Thyroid gland (tissue), 4 donors: ENCODE results near the gene C16orf96. TPM values are rescaled to one million over a fixed set of nuclear protein-coding genes. Genes with fewer than 3 reads are reported as not detected.

ENCODE experiments used
- DNase-seq, 2 donors: peaks; one replicate each; pipeline ENCODE4 v3.0.0-alpha.2; 2019
- H3K27ac ChIP-seq, 3 donors: fragments of 200-600 bp; sonication (generic); 1 replicate in 2 of 3; 2 replicates in 1 of 3; pipeline ENCODE4 v1.5.1; 2016 to 2019; ENCODE audit warnings: mild to moderate bottlenecking in 1 of 3, moderate library complexity in 1 of 3
- H3K27me3 ChIP-seq: fragments of 200-600 bp; sonication (generic); one replicate; pipeline ENCODE4 v1.5.1; 2019
- H3K36me3 ChIP-seq, 2 donors: fragments of 200-600 bp; sonication (generic); one replicate each; pipeline ENCODE4 v1.5.1; 2016 to 2019
- H3K4me1 ChIP-seq, 2 donors: fragments of 200-600 bp; sonication (generic); one replicate each; pipeline ENCODE4 v1.5.1; 2017 to 2019
- H3K4me3 ChIP-seq, 3 donors: fragments of 200-600 bp; sonication (generic); replicated peaks in 1 of 3; 1 replicate in 2 of 3; 2 replicates in 1 of 3; pipeline ENCODE4 v1.5.1; 2016; ENCODE audit warnings: mild to moderate bottlenecking in 1 of 3
- H3K9me3 ChIP-seq: fragments of 200-600 bp; sonication (generic); one replicate; pipeline ENCODE4 v1.5.1; 2017
- CTCF ChIP-seq, 6 experiments: fragments of 200-600 bp in 3 of 6; fragments of 450-650 bp in 3 of 6; sonication (generic) in 3 of 6; IDR thresholded peaks; one replicate each; pipeline ENCODE4 v1.5.1; 2016 to 2019; ENCODE audit warnings: antibody characterized with exemption in 6 of 6, mild to moderate bottlenecking in 2 of 6, inconsistent platforms in 1 of 6, moderate library complexity in 1 of 6
- POLR2A ChIP-seq, 2 donors: fragments of 450-650 bp; IDR thresholded peaks; one replicate each; pipeline ENCODE4 v1.6.1; 2017; ENCODE audit warnings: antibody characterized with exemption in 2 of 2, mild to moderate bottlenecking in 2 of 2, moderate library complexity in 1 of 2
- WGBS, 2 donors: methylation state at CpG; one replicate each; pipeline ENCODE4 v1.1.5; 2017; 5-methylcytosine and 5-hydroxymethylcytosine counted together
- intact Hi-C: fragments of 100-400 bp; cut with DNase I; formaldehyde crosslinking; loops from one replicate; pipeline ENCODE4 v1.15.1; 2023
- total RNA-seq, 4 donors: library from RNA; depleted of rRNA; stranded (reverse); fragments of >200 nt; gene quantifications; one replicate each; pipeline ENCODE4 v1.2.3, GENCODE V29; 2016

C16orf96 gene
- total RNA-seq, 4 donors from 2014 or later, result 0.11 to 0.88 (median 0.62) TPM

DNA sequence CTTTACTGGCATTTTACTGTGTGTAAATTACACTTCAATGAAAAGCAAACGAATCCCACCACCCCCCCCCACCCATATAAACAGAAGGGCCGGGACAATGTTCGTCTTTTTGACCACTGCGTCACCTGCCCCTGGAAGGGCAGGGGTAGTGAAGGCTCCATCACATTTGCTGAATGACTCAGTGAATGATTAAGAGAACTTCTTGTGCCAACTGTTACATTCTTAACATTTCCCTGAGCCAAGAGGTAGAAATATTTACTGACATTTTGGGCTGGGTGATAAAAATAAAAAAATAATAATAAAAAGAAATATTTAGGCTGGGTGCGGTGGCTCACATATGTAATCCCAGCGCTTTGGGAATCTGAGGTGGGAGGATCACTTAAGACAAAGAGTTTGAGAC, 24.1 kb downstream of the C16orf96 start:
- H3K4me1 ChIP-seq, result no peaks in the 10 kb centered on the region
- intact Hi-C loops, result no loop called here

DNA sequence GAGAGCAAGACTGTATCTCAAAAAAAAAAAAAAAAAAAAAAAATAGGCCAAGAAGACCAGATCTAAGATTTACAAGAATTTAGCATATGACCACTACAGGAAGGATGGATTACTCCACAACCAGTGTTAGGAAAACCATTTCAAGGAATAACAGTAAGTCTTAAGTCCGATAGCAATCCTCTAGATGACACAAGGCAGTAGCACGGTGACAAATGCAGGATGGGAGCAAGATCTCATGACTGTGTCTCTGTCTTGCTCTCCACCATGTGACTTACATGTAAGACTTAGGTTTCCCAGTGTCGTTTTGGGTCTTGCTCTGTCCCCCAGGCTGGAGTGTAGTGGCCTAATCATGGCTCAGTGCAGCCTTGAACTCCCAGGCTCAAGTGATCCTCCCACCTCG, 27.8 kb downstream of the C16orf96 start:
- H3K27me3 ChIP-seq, result no peaks in the 10 kb centered on the region
- 92 to 95% methylated on average over 4 of the region's 4 CpGs for WGBS, 2 donors
- H3K9me3 ChIP-seq, result no peaks in the 10 kb centered on the region
- no peaks in the 10 kb centered on the region for H3K36me3 ChIP-seq
- H3K4me1 ChIP-seq, result no peaks in the 10 kb centered on the region
- H3K27ac ChIP-seq, result no peak overlapping the region
- no peak for DNase-seq
- TF ChIP-seq POLR2A (IDR thresholded peaks at IDR 0.05) (no peak), CTCF (IDR thresholded peaks at IDR 0.05) (no peak)
- no peak overlapping the region for H3K4me3 ChIP-seq
- intact Hi-C loops, result no loop called here

More for the DNA sequence above, 24.1 kb downstream of the C16orf96 start:
- Histone ChIP-seq H3K27me3 (no peaks in the 10 kb centered on the region), H3K9me3 (no peaks in the 10 kb centered on the region), H3K36me3 (no peaks in the 10 kb centered on the region), H3K4me3 (no peak overlapping the region), H3K27ac (no peak overlapping the region)
- no peak for TF ChIP-seq POLR2A (IDR thresholded peaks at IDR 0.05)
- TF ChIP-seq CTCF (IDR thresholded peaks at IDR 0.05), result no peak
- WGBS, 2 donors, result 71 to 76% methylated on average over 5 to 6 of the region's 6 CpGs
- no peak for DNase-seq

GRCh38 chr16:4586291-4586690, 30.2 kb downstream of the C16orf96 start:
- TF ChIP-seq POLR2A (IDR thresholded peaks at IDR 0.05), result no peak
- WGBS, 2 donors, result 71 to 74% methylated on average over 7 of the region's 7 CpGs

GRCh38 chr16:4588386-4588785, 32.2 kb downstream of the C16orf96 start:
- Histone ChIP-seq H3K4me3 (no peak overlapping the region), H3K4me1 (no peaks in the 10 kb centered on the region), H3K9me3 (no peaks in the 10 kb centered on the region), H3K27me3 (no peaks in the 10 kb centered on the region), H3K36me3 (no peaks in the 10 kb centered on the region), H3K27ac (no peak overlapping the region)
- intact Hi-C loops, result no loop called here
- no peak for DNase-seq
- WGBS, 2 donors, result 88 to 100% methylated on average over 2 of the region's 2 CpGs
- TF ChIP-seq CTCF (IDR thresholded peaks at IDR 0.05) (no peak), POLR2A (IDR thresholded peaks at IDR 0.05) (no peak)

More at GRCh38 chr16:4586291-4586690, 30.2 kb downstream of the C16orf96 start:
- Histone ChIP-seq H3K27ac (no peak overlapping the region), H3K4me3 (no peak overlapping the region), H3K36me3 (no peaks in the 10 kb centered on the region), H3K4me1 (no peaks in the 10 kb centered on the region), H3K27me3 (no peaks in the 10 kb centered on the region), H3K9me3 (no peaks in the 10 kb centered on the region)
- intact Hi-C loops, result no loop called here
- DNase-seq, result no peak

GRCh38 chr16:4588961-4589360, 32.8 kb downstream of the C16orf96 start:
- WGBS, 2 donors, result 94 to 98% methylated on average over 6 of the region's 6 CpGs
- H3K27ac ChIP-seq, result no peak overlapping the region
- TF ChIP-seq CTCF (IDR thresholded peaks at IDR 0.05), result no peak
- no peak for TF ChIP-seq POLR2A (IDR thresholded peaks at IDR 0.05)
- H3K27me3 ChIP-seq, result no peaks in the 10 kb centered on the region
- no peak for DNase-seq
- H3K4me1 ChIP-seq, result no peaks in the 10 kb centered on the region
- no peaks in the 10 kb centered on the region for H3K9me3 ChIP-seq
- H3K36me3 ChIP-seq, result no peaks in the 10 kb centered on the region
- intact Hi-C loops, result no loop called here
- H3K4me3 ChIP-seq, result no peak overlapping the region

DNA sequence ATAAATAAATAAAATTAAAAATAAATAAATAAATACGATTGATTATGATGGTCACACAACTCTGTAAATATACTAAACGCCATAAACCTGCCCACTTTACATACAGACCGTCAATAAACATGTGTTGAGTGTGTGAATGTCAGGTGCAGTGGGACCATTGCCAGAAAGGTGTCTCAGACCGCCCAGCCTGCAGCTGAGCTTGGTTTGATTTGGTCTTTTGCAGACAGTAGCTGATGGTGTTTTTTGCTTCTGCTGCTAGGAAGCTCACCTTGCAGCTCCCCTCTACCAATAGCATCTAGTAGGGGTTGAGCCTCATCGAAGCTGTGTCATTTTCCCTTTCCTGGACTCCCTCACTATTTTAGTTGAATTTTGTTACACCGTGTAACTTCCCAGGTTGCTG, 35.1 kb downstream of the C16orf96 start:
- Histone ChIP-seq H3K4me3 (no peak overlapping the region), H3K36me3 (no peaks in the 10 kb centered on the region), H3K27ac (no peak overlapping the region), H3K4me1 (no peaks in the 10 kb centered on the region), H3K27me3 (no peaks in the 10 kb centered on the region), H3K9me3 (no peaks in the 10 kb centered on the region)
- TF ChIP-seq CTCF (IDR thresholded peaks at IDR 0.05) (no peak), POLR2A (IDR thresholded peaks at IDR 0.05) (no peak)
- intact Hi-C loops, result no loop called here
- no peak for DNase-seq
- 82 to 83% methylated on average over 6 of the region's 6 CpGs for WGBS, 2 donors
